ENCODE results near the gene MTMR2.
A peak's percentile ranks its signal among the peaks of the same experiment; 100 is the strongest.
"Not testable (repeated sequence)": the region's sequence is repeated elsewhere in the genome, so short reads cannot be mapped to it uniquely, and the experiment has no call there.

MTMR2 gene

GRCh38 chr11:95884376-95884775 lies 39.5 kb downstream of the MTMR2 start:
- DNase-seq (ENCODE audit: low spot score): no peak

DNA sequence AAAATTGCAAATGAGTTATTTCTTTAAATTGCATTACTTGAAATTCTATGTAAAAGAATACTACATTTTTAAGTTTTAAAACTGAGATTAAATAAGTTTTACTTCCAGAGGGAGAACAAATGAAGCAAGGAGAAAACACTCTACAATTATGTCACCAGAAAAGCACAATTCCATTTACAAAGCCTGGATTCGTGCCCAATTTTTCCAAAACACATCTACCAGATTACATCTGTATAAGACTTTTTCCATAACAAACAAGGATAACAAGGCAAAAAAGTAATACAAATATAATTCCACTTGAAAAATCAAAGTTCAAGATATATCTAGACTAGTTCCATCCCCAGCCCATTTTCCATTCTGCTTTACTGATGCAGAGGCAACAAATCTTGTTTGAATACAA lies 40.5 kb downstream of the MTMR2 start:
- DNase-seq (ENCODE audit: low spot score): no peak

DNA sequence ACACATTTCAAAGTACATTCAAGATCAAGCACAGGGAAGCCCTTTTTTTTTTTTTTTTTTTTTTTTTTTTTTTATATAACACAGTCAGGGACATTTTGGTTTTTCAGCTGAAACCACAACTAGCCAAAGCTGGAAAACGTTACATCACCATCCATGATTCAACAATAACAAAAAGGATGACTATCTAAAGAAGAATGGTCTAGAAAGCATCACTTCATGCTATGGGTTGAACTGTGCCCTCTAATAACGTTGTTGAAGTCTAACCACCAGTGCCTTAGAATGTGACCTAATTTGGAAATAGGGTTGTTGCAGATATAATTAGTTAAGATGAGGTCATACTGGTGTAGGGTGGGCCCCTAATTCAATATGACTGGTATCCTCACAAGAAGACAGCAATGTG lies 46.6 kb downstream of the MTMR2 start:
- DNase-seq (ENCODE audit: low spot score): no peak

- not testable (repeated sequence) for DNase-seq (ENCODE audit: low spot score)
Observed at GRCh38 chr11:95870877-95871276, 53.0 kb downstream of the MTMR2 start.

DNA sequence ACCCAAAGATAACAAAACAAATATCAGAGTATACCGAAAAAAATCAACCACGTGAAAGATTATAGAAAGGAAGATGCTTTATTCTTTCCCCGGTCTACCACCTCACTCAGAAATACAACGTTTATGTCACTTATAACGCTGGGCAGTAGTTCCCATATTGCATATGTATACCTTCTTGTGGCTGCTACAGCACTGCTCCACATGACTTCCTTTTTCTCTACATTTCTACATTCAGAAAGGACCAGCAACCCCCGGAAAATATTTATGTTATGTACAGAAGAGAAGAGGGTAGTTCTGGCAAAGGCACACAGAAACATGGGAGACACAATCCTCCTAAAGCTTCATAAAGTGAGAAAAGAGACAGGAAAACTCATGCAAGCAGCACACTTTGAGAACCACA lies 56.8 kb downstream of the MTMR2 start:
- DNase-seq (ENCODE audit: low spot score): no peak

- no peak for DNase-seq (ENCODE audit: low spot score)
Observed at GRCh38 chr11:95863486-95864140, 60.3 kb downstream of the MTMR2 start.

GRCh38 chr11:95860024-95860423 lies 63.9 kb downstream of the MTMR2 start:
- not testable (repeated sequence) for DNase-seq (ENCODE audit: low spot score)

- not testable (repeated sequence) for DNase-seq (ENCODE audit: low spot score)
Observed at GRCh38 chr11:95854362-95854761, 69.5 kb downstream of the MTMR2 start.

DNA sequence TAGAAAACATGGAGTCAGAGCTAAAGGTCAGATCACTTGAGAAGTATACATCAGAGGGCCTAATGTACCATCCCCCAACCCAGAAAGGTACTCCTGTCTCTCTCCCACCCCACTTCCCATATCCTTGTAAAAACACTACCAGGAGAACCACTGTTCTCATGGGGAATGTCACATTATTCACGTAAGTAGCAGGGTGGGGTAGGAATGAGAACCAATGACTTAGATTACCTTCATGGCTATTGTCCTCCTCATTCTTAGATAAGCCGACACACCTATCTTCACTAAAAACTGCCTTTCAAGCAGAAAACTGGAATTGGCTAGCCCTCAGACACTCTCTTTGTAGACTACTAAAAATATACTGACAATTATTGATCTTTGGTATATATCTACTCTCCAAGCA lies 70.0 kb downstream of the MTMR2 start:
- DNase-seq (ENCODE audit: low spot score): no peak

- DNase-seq (ENCODE audit: low spot score): no peak
Observed at GRCh38 chr11:95853138-95853537, 70.8 kb downstream of the MTMR2 start.

DNA sequence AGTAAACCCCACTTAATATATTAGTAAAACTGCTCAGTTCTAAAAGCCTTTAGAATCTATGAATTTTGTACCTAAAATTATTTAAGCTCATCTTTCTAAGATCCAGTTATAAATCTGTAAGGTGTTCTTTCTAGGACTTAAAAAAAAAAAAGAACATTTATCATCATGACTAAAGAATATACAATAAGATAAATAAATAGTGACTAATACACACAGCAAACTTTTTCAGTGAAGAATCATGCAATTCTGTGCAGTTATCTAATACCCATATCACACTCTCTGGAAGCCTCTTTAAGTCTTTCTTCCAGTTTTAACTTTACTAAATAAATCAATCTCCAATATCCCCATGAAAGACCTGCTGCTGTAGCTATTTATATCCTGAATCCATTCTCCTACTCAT lies 73.8 kb downstream of the MTMR2 start:
- no peak for DNase-seq (ENCODE audit: low spot score)

GRCh38 chr11:95849087-95849825 lies 74.7 kb downstream of the MTMR2 start:
- no peak for DNase-seq (ENCODE audit: low spot score)

- DNase-seq (ENCODE audit: low spot score): no peak
Observed at GRCh38 chr11:95845167-95845566, 78.7 kb downstream of the MTMR2 start.

GRCh38 chr11:95835768-95836488 lies 88.0 kb downstream of the MTMR2 start:
- DNase-seq (ENCODE audit: low spot score): peak; percentile 75

DNA sequence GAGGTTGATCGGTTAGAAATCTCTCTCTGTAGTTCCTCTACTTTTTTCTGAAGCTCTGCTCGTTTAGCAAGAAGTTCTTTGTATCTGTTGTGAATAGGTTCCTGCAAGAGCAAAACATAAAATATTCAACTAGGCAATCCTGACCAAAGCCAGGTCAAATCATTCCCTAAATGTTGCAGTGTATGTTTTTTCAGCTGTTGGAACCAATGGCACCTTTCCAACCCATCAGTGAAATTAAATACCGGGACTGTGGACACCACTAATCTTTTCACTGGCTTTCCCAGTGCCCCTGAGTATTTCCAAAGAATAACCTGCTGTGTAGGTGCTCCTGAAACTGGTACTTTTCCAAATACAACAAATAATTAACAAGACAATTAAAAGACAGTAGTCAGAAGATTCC lies 88.6 kb downstream of the MTMR2 start:
- DNase-seq (ENCODE audit: low spot score): no peak

DNA sequence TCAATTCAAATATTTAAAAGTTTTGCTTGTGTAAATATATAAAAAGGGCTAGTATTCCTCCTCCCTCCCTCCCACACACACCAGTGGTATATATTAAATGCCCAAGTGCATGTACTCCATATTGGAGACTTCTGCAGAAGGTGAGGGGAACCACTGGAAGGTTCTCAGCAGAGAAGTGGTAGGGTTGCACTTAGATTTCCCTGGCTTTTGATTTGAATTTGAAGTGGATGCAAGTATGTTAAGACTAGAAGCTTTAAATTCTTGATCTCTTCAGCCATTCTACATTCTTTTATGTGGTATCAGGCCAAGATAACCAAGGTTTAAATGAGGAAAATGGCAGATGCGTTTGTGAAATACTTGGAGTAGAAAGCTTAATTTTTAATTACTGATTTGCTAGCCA lies 90.5 kb downstream of the MTMR2 start:
- no peak for DNase-seq (ENCODE audit: low spot score)

DNA sequence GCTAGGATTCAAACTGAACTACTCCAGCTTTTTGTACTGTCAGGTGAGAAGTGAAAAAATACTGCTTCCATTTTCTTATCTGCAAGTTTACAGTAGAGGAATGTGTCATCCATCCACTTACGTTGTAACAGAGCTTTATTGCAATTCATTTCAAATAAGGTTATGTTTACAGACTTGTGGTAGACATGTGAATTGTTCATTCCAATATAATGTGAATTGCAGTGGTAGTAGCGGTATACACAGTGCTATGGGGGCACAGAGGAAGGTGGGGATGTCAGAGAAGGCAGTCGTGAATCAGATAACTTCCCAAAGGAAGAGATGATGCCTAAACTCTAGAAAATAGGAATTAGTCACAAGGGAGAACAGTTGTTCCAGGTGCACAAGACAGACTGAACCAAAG lies 91.1 kb downstream of the MTMR2 start:
- no peak for DNase-seq (ENCODE audit: low spot score)

DNA sequence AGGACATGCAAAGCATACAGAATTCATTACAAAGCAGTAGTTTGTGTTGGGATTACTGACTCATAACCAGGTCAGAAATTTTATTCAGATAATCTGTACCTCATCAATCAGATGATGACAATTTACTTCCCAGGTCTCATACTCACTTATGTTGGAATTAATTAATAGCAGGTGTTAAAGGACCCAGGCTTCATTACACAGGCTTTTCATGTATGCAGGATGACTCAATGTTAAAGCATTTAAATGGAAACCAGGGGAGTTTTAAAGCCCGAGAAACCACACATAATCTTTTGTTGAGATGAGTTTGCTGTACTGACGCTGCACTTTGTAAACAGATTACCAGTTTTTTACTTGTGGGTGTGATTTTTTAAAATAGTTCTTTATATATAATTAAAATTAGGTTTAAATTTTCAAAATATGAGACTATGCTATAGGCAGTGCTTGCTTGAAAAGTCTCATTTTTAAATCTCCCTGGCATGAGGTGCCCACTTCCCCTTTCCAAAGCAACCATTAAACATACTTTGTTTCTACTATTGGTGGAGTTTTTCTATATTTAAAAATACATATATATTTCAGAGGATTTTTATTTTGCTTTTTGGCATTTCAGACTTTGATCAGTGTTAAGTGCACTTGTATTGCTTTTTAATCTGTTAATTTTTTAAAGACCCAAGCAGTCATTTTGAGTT lies 92.6 kb downstream of the MTMR2 start:
- DNase-seq (ENCODE audit: low spot score): no peak

GRCh38 chr11:95829580-95830259 lies 94.2 kb downstream of the MTMR2 start:
- DNase-seq (ENCODE audit: low spot score): no peak

DNA sequence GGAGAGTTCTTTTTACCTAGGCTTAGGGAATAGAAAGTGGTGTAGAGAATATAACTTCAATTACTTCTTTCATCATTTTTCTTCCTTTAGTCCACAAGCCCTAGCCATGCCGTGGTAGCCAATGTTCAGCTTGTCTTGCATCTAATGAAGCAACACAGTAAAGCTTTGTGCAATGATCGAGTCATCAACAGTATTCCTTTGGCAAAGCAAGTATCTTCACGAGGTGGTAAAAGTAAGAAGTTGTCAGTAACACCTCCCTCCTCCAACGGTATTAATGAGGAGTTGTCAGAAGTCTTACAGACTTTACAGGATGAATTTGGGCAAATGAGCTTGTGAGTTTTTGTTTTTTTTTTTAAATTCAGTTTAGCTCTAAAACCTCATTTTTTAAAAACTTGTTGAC lies 96.2 kb downstream of the MTMR2 start:
- DNase-seq (ENCODE audit: low spot score): no peak

DNA sequence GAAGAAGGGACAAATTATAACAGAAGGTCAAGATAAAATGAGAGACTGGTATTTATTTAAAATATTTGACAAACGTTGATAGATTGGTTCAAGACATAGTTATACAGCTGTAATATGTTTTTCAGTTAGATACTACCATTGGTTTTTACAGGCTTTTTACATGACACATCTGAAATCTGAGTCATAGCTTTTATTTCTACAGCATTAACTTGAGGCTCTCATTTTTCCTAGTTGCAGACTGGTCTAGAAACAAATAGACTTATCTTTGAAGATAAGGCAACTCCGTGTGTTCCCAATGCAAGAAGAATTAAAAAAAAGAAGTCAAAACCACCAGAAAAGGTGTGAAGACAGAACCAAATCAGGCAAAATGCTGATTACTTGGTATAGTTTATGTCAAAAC lies 102.3 kb downstream of the MTMR2 start:
- no peak for DNase-seq (ENCODE audit: low spot score)

- DNase-seq (ENCODE audit: low spot score): no peak
Observed at GRCh38 chr11:95816037-95816436, 107.9 kb downstream of the MTMR2 start.
